ENCODE measurements around the gene ERLIN1. TPM values are rescaled to one million over a fixed set of nuclear protein-coding genes. Genes with fewer than 3 reads are reported as not detected.

Gene ERLIN1
- total and polyA plus RNA-seq, 2 experiments from 2014 or later, result 7.2 to 20.4 TPM

GRCh38 chr10:100109670-100110069 lies 76.2 kb downstream of the ERLIN1 start:
- H3K4me2 ChIP-seq, result no peak overlapping the region
- peak overlapping the region; percentile 6; the same call in 1 of the 3 replicates for H3K4me3 Mint-ChIP-seq

GRCh38 chr10:100106865-100107264 lies 79.0 kb downstream of the ERLIN1 start:
- no peaks in the 10 kb centered on the region for H4K20me1 ChIP-seq (replicated peaks; ENCODE audit: insufficient read depth)
- no peak overlapping the region for H3K27ac ChIP-seq (ENCODE audit: low read depth)
- H3K4me1 ChIP-seq (ENCODE audit: insufficient read depth), result no peaks in the 10 kb centered on the region
- DNase-seq (ENCODE audit: low spot score) (no peak), ATAC-seq (no peak)
- H3K36me3 ChIP-seq (ENCODE audit: insufficient read depth), result no peaks in the 10 kb centered on the region; the same call in 1 of the 2 replicates
- H3K4me3 ChIP-seq, result no peak overlapping the region
- Mint-ChIP-seq H3K4me1 (peaks cover 11% of the 10 kb centered on the region), H3K27ac (no peak overlapping the region), H3K36me3 (ENCODE audit: low read depth) (peaks cover 9% of the 10 kb centered on the region; the same call in 1 of the 3 replicates), H3K27me3 (ENCODE audit: insufficient read depth, low read depth, poor library complexity) (peaks cover 4% of the 10 kb centered on the region), H3K9me3 (peaks cover 18% of the 10 kb centered on the region), H3K4me3 (no peak overlapping the region)
- no peaks in the 10 kb centered on the region for H3K27me3 ChIP-seq (ENCODE audit: insufficient read depth)
- H3K79me2 ChIP-seq (replicated peaks; ENCODE audit: insufficient read depth), result no peaks in the 10 kb centered on the region
- no peak overlapping the region for H3K4me2 ChIP-seq
- H3F3A ChIP-seq (replicated peaks; ENCODE audit: low read depth), result no peaks in the 10 kb centered on the region
- peak overlapping the region; percentile 9; the same call in 1 of the 2 replicates for H2AFZ ChIP-seq
- H3K9me2 ChIP-seq (ENCODE audit: insufficient read depth), result no peaks in the 10 kb centered on the region
- no peak for TF ChIP-seq CREB1 (CRISPR knock-in tag; IDR thresholded peaks at IDR 0.05; ENCODE audit: low read depth)
- no peak for TF ChIP-seq EZH2 (IDR thresholded peaks at IDR 0.05; ENCODE audit: low read depth, unreplicated experiment)
- no peak for TF ChIP-seq NANOG (IDR thresholded peaks at IDR 0.05; ENCODE audit: borderline replicate concordance)
- TF ChIP-seq JUNB (IDR thresholded peaks at IDR 0.05; ENCODE audit: unreplicated experiment), result no peak
- no peak for TF ChIP-seq EZH2phosphoT487 (IDR thresholded peaks at IDR 0.05; ENCODE audit: unreplicated experiment)
- TF ChIP-seq STAT1 (IDR thresholded peaks at IDR 0.05; ENCODE audit: unreplicated experiment), result no peak
- TF ChIP-seq POLR2AphosphoS5 (IDR thresholded peaks at IDR 0.05; ENCODE audit: low read depth), result no peak
- no peak for TF ChIP-seq ZNF331 (CRISPR knock-in tag; IDR thresholded peaks at IDR 0.05; ENCODE audit: low read depth)
- TF ChIP-seq ETS1 (IDR thresholded peaks at IDR 0.05), result no peak
- no peak for TF ChIP-seq ZNF462 (CRISPR knock-in tag; IDR thresholded peaks at IDR 0.05)
- TF ChIP-seq CTCF (conservative IDR thresholded peaks at IDR 0.05; ENCODE audit: low read depth in 2 of 2), result no peak
- no peak for TF ChIP-seq ZNF114 (CRISPR knock-in tag; IDR thresholded peaks at IDR 0.05)

More at GRCh38 chr10:100109670-100110069, 76.2 kb downstream of the ERLIN1 start:
- no peak overlapping the region for H3K27ac ChIP-seq (ENCODE audit: low read depth)
- no peak overlapping the region for H3K4me3 ChIP-seq
- peaks cover 8% of the 10 kb centered on the region for H3K27me3 ChIP-seq (ENCODE audit: insufficient read depth)
- TF ChIP-seq EZH2phosphoT487 (IDR thresholded peaks at IDR 0.05; ENCODE audit: unreplicated experiment) (no peak), POLR2AphosphoS5 (IDR thresholded peaks at IDR 0.05; ENCODE audit: low read depth) (no peak), EZH2 (IDR thresholded peaks at IDR 0.05; ENCODE audit: low read depth, unreplicated experiment) (no peak), ZNF114 (CRISPR knock-in tag; IDR thresholded peaks at IDR 0.05) (no peak)
- no peaks in the 10 kb centered on the region for H3K36me3 ChIP-seq (ENCODE audit: insufficient read depth)
- ATAC-seq (peak; percentile 54), DNase-seq (ENCODE audit: low spot score) (peak; percentile 50)
- no peak overlapping the region; the same call in 1 of the 2 replicates for H3K27ac Mint-ChIP-seq
- peaks cover 2% of the 10 kb centered on the region; the same call in 1 of the 3 replicates for H3K36me3 Mint-ChIP-seq (ENCODE audit: low read depth)
- H3K4me1 ChIP-seq (ENCODE audit: insufficient read depth), result no peaks in the 10 kb centered on the region
- peaks cover 15% of the 10 kb centered on the region for H3K4me1 Mint-ChIP-seq
- peaks cover 10% of the 10 kb centered on the region for H3K27me3 Mint-ChIP-seq (ENCODE audit: insufficient read depth, low read depth, poor library complexity)
- no peaks in the 10 kb centered on the region for H3K9me2 ChIP-seq (ENCODE audit: insufficient read depth)
- peaks cover 4% of the 10 kb centered on the region; the same call in 2 of the 3 replicates for H3K9me3 Mint-ChIP-seq
- H2AFZ ChIP-seq, result no peak overlapping the region
- no peaks in the 10 kb centered on the region for H4K20me1 ChIP-seq (replicated peaks; ENCODE audit: insufficient read depth)
- peaks cover 5% of the 10 kb centered on the region; the same call in 1 of the 2 replicates for H3F3A ChIP-seq (replicated peaks; ENCODE audit: low read depth)
- no peaks in the 10 kb centered on the region for H3K79me2 ChIP-seq (replicated peaks; ENCODE audit: insufficient read depth)
